ENCODE data around the gene NPB. TPM values are rescaled to one million over a fixed set of nuclear protein-coding genes. Genes with fewer than 3 reads are reported as not detected.
A peak's percentile ranks its signal among the peaks of the same experiment; 100 is the strongest.

Gene NPB
- 1.3 and 1.4 TPM in 2 replicates for total RNA-seq (ENCODE audit: low replicate concordance)

- H3K4me3 ChIP-seq (ENCODE audit: low read depth, low read length), result peak within 1 kb of the TSS; percentile 40
- DNase-seq (ENCODE audit: low read depth), result no peak
- TF ChIP-seq CTCF (IDR thresholded peaks at IDR 0.05; ENCODE audit: insufficient read depth, low read length), result no peak
Observed at GRCh38 chr17:81902023-81902652, at the start of gene NPB. Gene NPB (plus strand): TSS chr17:81902238. CDS start chr17:81902278, 40 bp downstream.

- no peak overlapping the region for H3K4me3 ChIP-seq (ENCODE audit: low read depth, low read length)
- TF ChIP-seq CTCF (IDR thresholded peaks at IDR 0.05; ENCODE audit: insufficient read depth, low read length), result no peak
- DNase-seq (ENCODE audit: low read depth), result peak; percentile 62
Observed at GRCh38 chr17:81854974-81855774, 46.9 kb upstream of the NPB start.

GRCh38 chr17:81858170-81858966, 43.7 kb upstream of the NPB start:
- TF ChIP-seq CTCF (IDR thresholded peaks at IDR 0.05; ENCODE audit: insufficient read depth, low read length), result no peak
- no peak for DNase-seq (ENCODE audit: low read depth)

GRCh38 chr17:81858967-81859905, 42.8 kb upstream of the NPB start:
- DNase-seq (ENCODE audit: low read depth), result peak; percentile 29
- H3K4me3 ChIP-seq (ENCODE audit: low read depth, low read length), result peak overlapping the region; percentile 95
- TF ChIP-seq CTCF (IDR thresholded peaks at IDR 0.05; ENCODE audit: insufficient read depth, low read length), result no peak

More at GRCh38 chr17:81858170-81858966, 43.7 kb upstream of the NPB start:
- H3K4me3 ChIP-seq (ENCODE audit: low read depth, low read length), result peak overlapping the region; percentile 95

- H3K4me3 ChIP-seq (ENCODE audit: low read depth, low read length), result peak within 1 kb of the TSS; percentile 95
- no peak for DNase-seq (ENCODE audit: low read depth)
- TF ChIP-seq CTCF (IDR thresholded peaks at IDR 0.05; ENCODE audit: insufficient read depth, low read length), result no peak
Observed at GRCh38 chr17:81859906-81860755, 41.9 kb upstream of the NPB start, which contains the start of gene P4HB. Gene P4HB (minus strand): TSS chr17:81860535. CDS start chr17:81860471, 64 bp downstream.
